Activated CD8-positive, alpha-beta T cell treated with anti-CD3 and anti-CD28 coated beads for 36 hours (primary cell): ENCODE results near the gene MAX. TPM values are rescaled to one million over a fixed set of nuclear protein-coding genes. Genes with fewer than 3 reads are reported as not detected.

Source experiments
- ATAC-seq: fragments of 200-7000 bp; cut with Tn5 transposase; one replicate; pipeline ENCODE4 v1.10.0; 2021; ENCODE audit warnings: mild to moderate bottlenecking, moderate library complexity
- CTCF ChIA-PET: fragments of 350-600 bp; sonication (Branson Sonifier 250); formaldehyde crosslinking; loops from one replicate; lab custom pipeline; 2021; ENCODE audit warnings: antibody characterized with exemption; lab: Charles Lee
- POLR2A ChIA-PET: fragments of 350-600 bp; sonication (Branson Sonifier 250); formaldehyde crosslinking; loops from one replicate; lab custom pipeline; 2021; ENCODE audit warnings: antibody characterized with exemption; lab: Charles Lee
- DNase-seq: peaks from one replicate; pipeline ENCODE4 v3.0.0-alpha.2; 2020
- H3K27ac Mint-ChIP-seq: one replicate; pipeline ENCODE4 v1.8.0; 2021; ENCODE audit warnings: mild to moderate bottlenecking, mixed read lengths
- H3K27me3 Mint-ChIP-seq: one replicate; pipeline ENCODE4 v1.8.0; 2021; ENCODE audit warnings: mixed read lengths
- H3K36me3 Mint-ChIP-seq: one replicate; pipeline ENCODE4 v1.8.0; 2021; ENCODE audit warnings: low read depth, mixed read lengths
- H3K4me1 Mint-ChIP-seq: one replicate; pipeline ENCODE4 v1.8.0; 2021; ENCODE audit warnings: low read depth, mixed read lengths
- H3K4me3 Mint-ChIP-seq: one replicate; pipeline ENCODE4 v1.8.0; 2021; ENCODE audit warnings: mild to moderate bottlenecking, moderate library complexity, mixed read lengths
- H3K9me3 Mint-ChIP-seq: one replicate; pipeline ENCODE4 v1.8.0; 2021; ENCODE audit warnings: mixed read lengths
- intact Hi-C: fragments of 100-400 bp; cut with micrococcal nuclease; formaldehyde crosslinking; loops from one replicate; pipeline ENCODE4 v1.10.0; 2022
- total RNA-seq, 2 experiments: library from RNA; stranded (reverse); gene quantifications; one replicate each; pipeline ENCODE4 v1.2.3, GENCODE V29; 2021
- TF ChIP-seq, protein P1 (sequence below): fragments of 200-600 bp; IDR thresholded peaks from one replicate; pipeline ENCODE4 v1.8.0; 2022; ENCODE audit warnings: antibody characterized with exemption, mild to moderate bottlenecking

Gene MAX
- total RNA-seq, 2 experiments from 2014 or later: 92.6 to 92.8 TPM

DNA sequence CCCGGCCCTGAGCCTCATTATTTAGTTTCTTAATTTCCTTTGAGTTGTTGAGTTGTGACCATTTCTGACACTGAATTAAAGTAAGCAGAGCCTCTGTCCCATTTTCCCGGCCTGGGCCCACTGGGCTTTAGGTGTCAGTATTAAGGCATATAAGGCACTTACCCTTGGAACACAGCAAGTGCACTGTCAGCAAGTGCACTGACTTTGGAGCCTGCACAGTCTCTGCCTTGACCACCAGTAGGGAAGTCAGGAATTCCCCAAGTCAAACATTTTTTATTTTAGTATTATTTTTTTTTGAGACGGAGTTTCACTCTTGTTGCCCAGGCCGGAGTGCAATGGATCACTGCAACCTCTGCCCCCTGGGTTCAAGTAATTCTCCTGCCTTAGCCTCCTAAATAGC, 56.6 kb downstream of the MAX start:
- DNase-seq (no peak), ATAC-seq (no peak)
- CTCF ChIA-PET: interaction anchor here (1.0 to 1.8 kb wide), 2 partner anchors 59 to 61 kb away, joined by 3 to 4 read pairs; partner anchors contain the start of gene FNTB
- H3K36me3 Mint-ChIP-seq: peaks cover 32% of the 10 kb centered on the region
- POLR2A ChIA-PET: no interaction called here
- H3K4me1 Mint-ChIP-seq: peaks cover 15% of the 10 kb centered on the region
- no peak overlapping the region for H3K4me3 Mint-ChIP-seq
- no peaks in the 10 kb centered on the region for H3K27me3 Mint-ChIP-seq
- H3K27ac Mint-ChIP-seq: no peak overlapping the region
- TF ChIP-seq, protein P1, sequence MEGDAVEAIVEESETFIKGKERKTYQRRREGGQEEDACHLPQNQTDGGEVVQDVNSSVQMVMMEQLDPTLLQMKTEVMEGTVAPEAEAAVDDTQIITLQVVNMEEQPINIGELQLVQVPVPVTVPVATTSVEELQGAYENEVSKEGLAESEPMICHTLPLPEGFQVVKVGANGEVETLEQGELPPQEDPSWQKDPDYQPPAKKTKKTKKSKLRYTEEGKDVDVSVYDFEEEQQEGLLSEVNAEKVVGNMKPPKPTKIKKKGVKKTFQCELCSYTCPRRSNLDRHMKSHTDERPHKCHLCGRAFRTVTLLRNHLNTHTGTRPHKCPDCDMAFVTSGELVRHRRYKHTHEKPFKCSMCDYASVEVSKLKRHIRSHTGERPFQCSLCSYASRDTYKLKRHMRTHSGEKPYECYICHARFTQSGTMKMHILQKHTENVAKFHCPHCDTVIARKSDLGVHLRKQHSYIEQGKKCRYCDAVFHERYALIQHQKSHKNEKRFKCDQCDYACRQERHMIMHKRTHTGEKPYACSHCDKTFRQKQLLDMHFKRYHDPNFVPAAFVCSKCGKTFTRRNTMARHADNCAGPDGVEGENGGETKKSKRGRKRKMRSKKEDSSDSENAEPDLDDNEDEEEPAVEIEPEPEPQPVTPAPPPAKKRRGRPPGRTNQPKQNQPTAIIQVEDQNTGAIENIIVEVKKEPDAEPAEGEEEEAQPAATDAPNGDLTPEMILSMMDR: no peak
- intact Hi-C loops: no loop called here
- H3K9me3 Mint-ChIP-seq: no peaks in the 10 kb centered on the region

DNA sequence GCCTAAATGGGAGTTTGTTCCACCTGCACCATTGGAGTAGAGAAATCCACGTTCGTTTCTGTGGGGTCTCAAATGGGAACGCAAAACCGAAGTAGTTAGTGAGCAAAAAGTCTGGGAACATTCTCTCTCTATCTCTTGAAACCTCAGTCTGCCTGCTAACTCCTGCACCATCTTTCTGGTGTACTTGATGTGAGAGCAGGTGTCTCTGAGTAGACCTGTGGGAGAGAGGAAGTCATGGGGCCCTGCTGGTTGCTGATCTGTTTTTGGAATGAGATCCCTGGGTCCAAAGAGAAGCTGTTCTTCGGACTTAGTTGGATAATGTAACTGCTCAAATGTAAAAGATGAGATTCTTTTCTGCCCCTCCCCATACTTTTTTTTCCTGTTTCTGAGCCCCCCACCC, 57.3 kb downstream of the MAX start:
- DNase-seq (no peak), ATAC-seq (no peak)
- no peaks in the 10 kb centered on the region for H3K9me3 Mint-ChIP-seq
- H3K36me3 Mint-ChIP-seq: peaks cover 33% of the 10 kb centered on the region
- no peaks in the 10 kb centered on the region for H3K27me3 Mint-ChIP-seq
- CTCF ChIA-PET: no interaction called here
- peaks cover 15% of the 10 kb centered on the region for H3K4me1 Mint-ChIP-seq
- TF ChIP-seq, protein P1: no peak
- H3K27ac Mint-ChIP-seq: no peak overlapping the region
- intact Hi-C loops: no loop called here
- no peak overlapping the region for H3K4me3 Mint-ChIP-seq
- POLR2A ChIA-PET: no interaction called here

DNA sequence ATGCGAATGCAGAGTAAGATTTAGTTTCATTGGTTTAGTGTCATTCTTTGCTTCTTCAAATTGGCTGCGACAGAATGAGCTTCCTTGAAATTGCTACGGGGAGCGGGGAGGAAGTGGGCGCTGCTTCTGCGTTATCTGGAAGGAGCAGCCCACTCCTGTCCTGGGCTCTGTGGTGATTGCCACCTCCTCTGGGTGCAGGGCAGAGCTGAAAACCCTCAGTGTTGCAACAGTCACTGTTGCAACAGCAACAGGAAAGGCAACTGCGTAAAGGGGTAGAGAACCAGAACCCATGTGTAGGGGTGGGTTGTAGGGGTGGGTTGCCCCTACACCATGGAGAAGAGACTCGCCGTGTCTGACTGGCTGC, 57.7 kb downstream of the MAX start:
- TF ChIP-seq, protein P1: no peak
- Mint-ChIP-seq H3K9me3 (no peaks in the 10 kb centered on the region), H3K27ac (no peak overlapping the region), H3K4me1 (peaks cover 15% of the 10 kb centered on the region), H3K27me3 (no peaks in the 10 kb centered on the region), H3K36me3 (peaks cover 33% of the 10 kb centered on the region), H3K4me3 (no peak overlapping the region)
- ATAC-seq (no peak), DNase-seq (peak; percentile 16)
- ChIA-PET CTCF (no interaction called here), POLR2A (no interaction called here)
- intact Hi-C loops: no loop called here

DNA sequence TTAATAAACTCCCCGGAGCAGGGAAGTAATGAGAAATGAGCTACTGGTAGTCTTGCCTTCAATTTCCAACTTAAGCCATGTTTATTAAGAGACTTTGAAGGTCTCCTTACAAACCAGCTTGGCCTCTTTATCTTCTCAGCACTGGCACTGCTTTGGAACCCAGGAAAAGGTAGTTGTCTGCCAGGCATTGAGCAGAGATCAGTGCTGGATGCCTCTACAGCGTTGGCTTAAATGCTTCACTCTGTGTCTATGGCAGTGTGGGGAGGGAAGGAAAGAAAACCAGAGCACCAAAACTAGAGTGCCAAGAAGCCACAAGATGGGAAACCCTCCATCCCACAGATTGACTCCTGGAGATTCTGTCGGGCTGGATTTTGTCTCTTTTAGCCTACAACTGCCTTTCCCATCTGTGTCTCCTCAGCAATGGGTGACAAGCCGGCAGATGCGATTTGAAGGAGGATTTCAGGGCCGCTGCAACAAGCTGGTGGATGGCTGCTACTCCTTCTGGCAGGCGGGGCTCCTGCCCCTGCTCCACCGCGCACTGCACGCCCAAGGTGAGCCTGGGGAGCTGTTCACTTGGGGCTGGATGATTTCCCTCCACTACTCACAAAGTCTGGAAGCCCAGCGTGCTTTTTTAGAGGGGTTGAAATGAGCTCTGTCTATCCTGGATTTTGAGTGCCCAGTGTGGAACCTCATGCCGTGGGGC, 58.3 kb downstream of the MAX start:
- ATAC-seq (no peak), DNase-seq (no peak)
- ChIA-PET CTCF (no interaction called here), POLR2A (no interaction called here)
- Mint-ChIP-seq H3K27me3 (no peaks in the 10 kb centered on the region), H3K27ac (no peak overlapping the region), H3K4me3 (no peak overlapping the region), H3K36me3 (peaks cover 33% of the 10 kb centered on the region), H3K4me1 (peaks cover 15% of the 10 kb centered on the region), H3K9me3 (no peaks in the 10 kb centered on the region)
- TF ChIP-seq, protein P1: no peak
- intact Hi-C loops: no loop called here

DNA sequence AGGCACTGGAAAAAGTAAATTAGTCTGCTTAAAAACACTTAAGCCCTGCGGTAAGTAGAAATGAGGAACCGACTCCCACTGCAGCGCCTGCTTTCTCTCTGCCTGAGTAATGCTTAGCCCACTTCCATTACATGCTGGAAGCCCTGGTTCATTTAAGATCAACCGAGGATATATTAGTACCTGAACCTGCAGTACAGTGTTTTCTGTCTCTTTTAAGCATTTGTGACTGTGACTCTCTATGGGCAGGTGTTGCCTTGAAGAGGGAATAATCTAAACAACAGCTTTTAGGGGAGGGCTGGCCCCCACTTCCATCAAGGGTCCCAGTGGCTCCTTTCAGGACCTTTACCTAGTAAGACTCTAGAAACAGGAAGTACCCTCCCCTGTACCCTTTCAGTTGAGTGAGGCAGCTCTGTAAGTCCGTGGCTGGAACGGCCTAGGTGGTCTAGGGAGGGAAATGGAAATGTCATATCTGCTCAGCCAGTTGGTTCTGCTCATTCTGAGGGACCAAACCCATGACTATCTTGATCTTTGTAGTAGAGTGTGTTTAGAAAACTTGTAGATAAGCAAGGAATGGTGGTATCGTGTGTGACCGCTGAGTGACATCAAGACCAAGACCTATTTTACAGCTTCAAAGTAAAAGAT, 59.5 kb downstream of the MAX start:
- H3K9me3 Mint-ChIP-seq: no peaks in the 10 kb centered on the region
- DNase-seq (no peak), ATAC-seq (no peak)
- H3K4me1 Mint-ChIP-seq: peaks cover 15% of the 10 kb centered on the region
- no peak overlapping the region for H3K27ac Mint-ChIP-seq
- ChIA-PET POLR2A (interaction anchor here (0.8 kb wide), 1 partner anchor 457 kb away, joined by 3 read pairs; no protein-coding TSS in a partner anchor), CTCF (no interaction called here)
- H3K27me3 Mint-ChIP-seq: no peaks in the 10 kb centered on the region
- H3K4me3 Mint-ChIP-seq: no peak overlapping the region
- H3K36me3 Mint-ChIP-seq: peaks cover 35% of the 10 kb centered on the region
- intact Hi-C loops: no loop called here
- TF ChIP-seq, protein P1: no peak
